OCI-LY1 (cell line): ENCODE measurements around the gene CAPRIN1.

Experiments
- H2AFZ ChIP-seq: fragments of 200-600 bp; sonication (generic), shearing (Covaris generic); 2 replicates; pipeline ENCODE4 v1.6.0; 2014; ENCODE audit warnings: antibody characterized with exemption, mild to moderate bottlenecking, low read length
- H3F3A ChIP-seq: fragments of 200-600 bp; sonication (generic), shearing (Covaris generic); 2 replicates; pipeline ENCODE4 v1.6.0; 2014; ENCODE audit warnings: mild to moderate bottlenecking, antibody characterized with exemption, low read length, moderate library complexity; ENCODE audit not compliant: insufficient read depth
- H3K27ac ChIP-seq: fragments of 200-600 bp; sonication (generic); 2 replicates; pipeline ENCODE4 v1.5.1; 2014; ENCODE audit warnings: low read length, mixed run types, mild to moderate bottlenecking, low read depth; ENCODE audit not compliant: poor library complexity, severe bottlenecking
- H3K27me3 ChIP-seq: fragments of 200-600 bp; sonication (generic); 2 replicates; pipeline ENCODE4 v1.6.0; 2014; ENCODE audit warnings: antibody characterized with exemption, mild to moderate bottlenecking, low read length, moderate library complexity; ENCODE audit not compliant: insufficient read depth
- H3K36me3 ChIP-seq: fragments of 200-600 bp; sonication (generic); 2 replicates; pipeline ENCODE4 v1.6.1; 2014; ENCODE audit warnings: mild to moderate bottlenecking, antibody characterized with exemption, low read length, moderate library complexity, mixed read lengths; ENCODE audit not compliant: insufficient read depth
- H3K4me1 ChIP-seq: fragments of 200-600 bp; sonication (generic); 2 replicates; pipeline ENCODE4 v1.5.1; 2014; ENCODE audit warnings: mild to moderate bottlenecking, low read length, moderate library complexity; ENCODE audit not compliant: insufficient read depth, severe bottlenecking
- H3K4me2 ChIP-seq: fragments of 200-600 bp; sonication (generic), shearing (Covaris generic); 2 replicates; pipeline ENCODE4 v1.6.1; 2014; ENCODE audit warnings: low read length
- H3K4me3 ChIP-seq: fragments of 200-600 bp; sonication (generic); 2 replicates; pipeline ENCODE4 v1.5.1; 2014; ENCODE audit warnings: low read length, low read depth, mild to moderate bottlenecking, mixed read lengths; ENCODE audit not compliant: poor library complexity, severe bottlenecking
- H3K79me2 ChIP-seq: fragments of 200-600 bp; shearing (Covaris generic); 2 replicates; pipeline ENCODE4 v1.6.1; 2016; ENCODE audit warnings: mixed run types, low read length, mixed read lengths; ENCODE audit not compliant: insufficient read depth
- H3K9ac ChIP-seq: fragments of 200-600 bp; sonication (generic), shearing (Covaris generic); 2 replicates; pipeline ENCODE4 v1.6.1; 2014; ENCODE audit warnings: mild to moderate bottlenecking, low read length, mixed read lengths
- H3K9me2 ChIP-seq: fragments of 200-600 bp; sonication (generic), shearing (Covaris generic); 2 replicates; pipeline ENCODE4 v1.6.1; 2014; ENCODE audit warnings: low read depth, mild to moderate bottlenecking, low read length, mixed read lengths
- H3K9me3 ChIP-seq: fragments of 200-600 bp; shearing (Covaris generic); 2 replicates; pipeline ENCODE4 v1.6.1; 2014; ENCODE audit warnings: low read length, mixed read lengths
- H4K20me1 ChIP-seq: fragments of 200-600 bp; sonication (generic), shearing (Covaris generic); 2 replicates; pipeline ENCODE4 v1.6.0; 2016; ENCODE audit warnings: mild to moderate bottlenecking, low read length; ENCODE audit not compliant: insufficient read depth
- CTCF ChIP-seq: fragments of 200-600 bp; sonication (generic), shearing (Covaris generic); IDR thresholded peaks from 2 replicates; pipeline ENCODE4 v1.5.1; 2017; ENCODE audit warnings: mild to moderate bottlenecking, antibody characterized with exemption, low read length, moderate library complexity, mixed read lengths
- EZH2 ChIP-seq: fragments of 200-600 bp; sonication (generic), shearing (Covaris generic); IDR thresholded peaks from 2 replicates; pipeline ENCODE4 v1.8.0; 2017; ENCODE audit warnings: borderline replicate concordance, mixed run types, mild to moderate bottlenecking, antibody characterized with exemption, low read length, moderate library complexity, mixed read lengths

Gene CAPRIN1

GRCh38 chr11:34021977-34022735 lies 29.4 kb upstream of the CAPRIN1 start:
- H3K27me3 ChIP-seq: no peaks in the 10 kb centered on the region
- no peak overlapping the region for H2AFZ ChIP-seq
- no peaks in the 10 kb centered on the region for H3K4me1 ChIP-seq
- no peaks in the 10 kb centered on the region for H4K20me1 ChIP-seq
- H3K4me3 ChIP-seq: no peak overlapping the region
- no peaks in the 10 kb centered on the region for H3K9me2 ChIP-seq
- H3K9ac ChIP-seq: no peak overlapping the region
- no peaks in the 10 kb centered on the region for H3K79me2 ChIP-seq
- 0 out of 2 replicates have a peak, but pooled peaks cover 3% of the 10 kb centered on the region for H3K9me3 ChIP-seq
- H3K36me3 ChIP-seq: no peaks in the 10 kb centered on the region; the same call in 1 of the 2 replicates
- H3K27ac ChIP-seq: no peak overlapping the region
- no peak overlapping the region for H3K4me2 ChIP-seq
- no peaks in the 10 kb centered on the region for H3F3A ChIP-seq
- TF ChIP-seq EZH2 (no peak), CTCF (no peak)

- H3K9me2 ChIP-seq: no peaks in the 10 kb centered on the region
- no peaks in the 10 kb centered on the region for H4K20me1 ChIP-seq
- no peaks in the 10 kb centered on the region for H3K4me1 ChIP-seq
- H3F3A ChIP-seq: no peaks in the 10 kb centered on the region
- no peak for TF ChIP-seq EZH2
- no peak for TF ChIP-seq CTCF
- no peak overlapping the region for H3K27ac ChIP-seq
- no peaks in the 10 kb centered on the region; the same call in 1 of the 2 replicates for H3K36me3 ChIP-seq
- no peaks in the 10 kb centered on the region for H3K27me3 ChIP-seq
- no peaks in the 10 kb centered on the region for H3K79me2 ChIP-seq
- no peak overlapping the region for H3K9ac ChIP-seq
- no peak overlapping the region for H3K4me2 ChIP-seq
- 0 out of 2 replicates have a peak, but pooled peaks cover 3% of the 10 kb centered on the region for H3K9me3 ChIP-seq
- no peak overlapping the region for H2AFZ ChIP-seq
- no peak overlapping the region for H3K4me3 ChIP-seq
Measured at GRCh38 chr11:34026432-34026831, 25.1 kb upstream of the CAPRIN1 start.

- no peaks in the 10 kb centered on the region for H3K9me2 ChIP-seq
- no peaks in the 10 kb centered on the region for H3K36me3 ChIP-seq
- no peak overlapping the region for H3K9ac ChIP-seq
- TF ChIP-seq EZH2 (no peak), CTCF (no peak)
- H3K9me3 ChIP-seq: no peaks in the 10 kb centered on the region
- no peaks in the 10 kb centered on the region for H4K20me1 ChIP-seq
- no peak overlapping the region for H3K4me3 ChIP-seq
- no peak overlapping the region for H3K27ac ChIP-seq
- no peaks in the 10 kb centered on the region for H3K27me3 ChIP-seq
- H3F3A ChIP-seq: no peaks in the 10 kb centered on the region
- H3K4me2 ChIP-seq: no peak overlapping the region
- no peaks in the 10 kb centered on the region for H3K4me1 ChIP-seq
- H2AFZ ChIP-seq: no peak overlapping the region
- H3K79me2 ChIP-seq: no peaks in the 10 kb centered on the region
Measured at GRCh38 chr11:34027516-34028408, 23.8 kb upstream of the CAPRIN1 start.
